CD4-positive, alpha-beta T cell (primary cell): Measurements from ENCODE around the gene EFEMP2. TPM values are rescaled to one million over a fixed set of nuclear protein-coding genes. Genes with fewer than 3 reads are reported as not detected.
A peak's percentile ranks its signal among the peaks of the same experiment; 100 is the strongest.

Experiments used
- ATAC-seq: fragments of 200-7000 bp; cut with Tn5 transposase; one replicate; pipeline ENCODE4 v1.10.0; 2022; ENCODE audit warnings: mild to moderate bottlenecking; ENCODE audit not compliant: poor library complexity
- CTCF ChIA-PET: fragments of 350-600 bp; sonication (Branson Sonifier 250); formaldehyde crosslinking; loops from one replicate; lab custom pipeline; 2021; ENCODE audit warnings: antibody characterized with exemption, inconsistent platforms; lab: Charles Lee
- POLR2A ChIA-PET: fragments of 350-600 bp; sonication (Branson Sonifier 250); formaldehyde crosslinking; loops from one replicate; lab custom pipeline; 2021; ENCODE audit warnings: antibody characterized with exemption, inconsistent platforms; lab: Charles Lee
- DNase-seq, 14 experiments: peaks; one replicate each; pipeline ENCODE4 v3.0.0-alpha.2; 2013 to 2020; ENCODE audit warnings: mixed read lengths in 2 of 14
- H3K27ac ChIP-seq, 2 donors: one replicate each; pipeline versions ENCODE4 v1.5.1 to v1.7.0; 2013; ENCODE audit warnings: low read length in 2 of 2, low read depth in 1 of 2, mild to moderate bottlenecking in 1 of 2
- H3K27me3 ChIP-seq, 2 experiments: 1 replicate in 1 of 2; 2 replicates in 1 of 2; pipeline versions ENCODE4 v1.6.1 to v1.7.0; 2013; ENCODE audit warnings: low read length in 2 of 2, control low read depth in 1 of 2, mild to moderate bottlenecking in 1 of 2, moderate library complexity in 1 of 2; ENCODE audit not compliant: insufficient read depth in 2 of 2, control insufficient read depth in 1 of 2
- H3K36me3 ChIP-seq: one replicate; pipeline ENCODE4 v1.6.1; 2013; ENCODE audit warnings: low read length, control low read depth; ENCODE audit not compliant: insufficient read depth
- H3K4me1 ChIP-seq: one replicate; pipeline ENCODE4 v1.6.1; 2013; ENCODE audit warnings: low read length, control low read depth; ENCODE audit not compliant: insufficient read depth
- H3K4me3 ChIP-seq: one replicate; pipeline ENCODE4 v1.5.1; 2013; ENCODE audit warnings: mild to moderate bottlenecking, low read length, moderate library complexity
- H3K9me3 ChIP-seq, 2 experiments: 1 replicate in 1 of 2; 2 replicates in 1 of 2; pipeline versions ENCODE4 v1.6.1 to v1.7.0; 2013; ENCODE audit warnings: low read length in 2 of 2, mild to moderate bottlenecking in 2 of 2, control low read depth in 1 of 2, moderate library complexity in 1 of 2; ENCODE audit not compliant: control insufficient read depth in 1 of 2, insufficient read depth in 1 of 2
- H3K27ac Mint-ChIP-seq: one replicate; pipeline ENCODE4 v1.8.0; 2020; ENCODE audit warnings: mixed read lengths
- H3K27me3 Mint-ChIP-seq: one replicate; pipeline ENCODE4 v1.8.0; 2021; ENCODE audit warnings: mixed read lengths
- H3K36me3 Mint-ChIP-seq: one replicate; pipeline ENCODE4 v1.8.0; 2021; ENCODE audit warnings: low read depth, mixed read lengths
- H3K4me1 Mint-ChIP-seq: one replicate; pipeline ENCODE4 v1.8.0; 2021; ENCODE audit warnings: low read depth, mixed read lengths
- H3K4me3 Mint-ChIP-seq: one replicate; pipeline ENCODE4 v1.8.0; 2020; ENCODE audit warnings: mild to moderate bottlenecking, mixed read lengths
- H3K9me3 Mint-ChIP-seq: one replicate; pipeline ENCODE4 v1.8.0; 2020; ENCODE audit warnings: mixed read lengths
- CTCF ChIP-seq: fragments of 200-600 bp; IDR thresholded peaks from one replicate; pipeline ENCODE4 v1.8.0; 2022; ENCODE audit warnings: antibody characterized with exemption, mild to moderate bottlenecking
- intact Hi-C, 2 experiments: fragments of 100-400 bp; cut with DNase I in 1 of 2; cut with micrococcal nuclease in 1 of 2; formaldehyde crosslinking; loops; one replicate each; pipeline versions ENCODE4 v1.15.1 to v1.9.0; 2023 to 2025; cut with DNase I, micrococcal nuclease
- total RNA-seq, 174 experiments: library from RNA in 2 of 174; stranded (reverse) in 2 of 174; gene quantifications; one replicate each; pipeline ENCODE4 v1.2.3 and lab custom pipeline; 2021 to 2026

EFEMP2 gene
- total RNA-seq, 2 experiments from 2014 or later: 5.2 to 5.9 TPM

GRCh38 chr11:65816696-65817095 is 55.9 kb downstream of the EFEMP2 start:
- Mint-ChIP-seq H3K36me3 (no peaks in the 10 kb centered on the region), H3K27ac (no peak overlapping the region), H3K9me3 (no peaks in the 10 kb centered on the region), H3K4me3 (peak overlapping the region; percentile 76), H3K27me3 (no peaks in the 10 kb centered on the region), H3K4me1 (peaks cover 11% of the 10 kb centered on the region)
- Histone ChIP-seq H3K4me3 (no peak overlapping the region), H3K9me3 (no peaks in the 10 kb centered on the region), H3K27ac (no peak overlapping the region), H3K36me3 (no peaks in the 10 kb centered on the region), H3K27me3 (no peaks in the 10 kb centered on the region), H3K4me1 (peaks cover 16% of the 10 kb centered on the region)
- ChIA-PET CTCF (interaction anchor here (1.2 to 4.5 kb wide), 4 partner anchors 11 to 105 kb away, joined by 4 to 39 read pairs (median 18); partner anchors contain the start of genes AP5B1 and KAT5), POLR2A (interaction anchor here (0.6 to 2.9 kb wide), 4 partner anchors 13 to 105 kb away, joined by 3 to 18 read pairs (median 8); partner anchors contain the start of genes AP5B1 and KAT5)
- intact Hi-C loops: loop anchor here in 1 of 2 experiments (1.0 kb wide), 1 partner anchor 105 kb away; no protein-coding TSS in a partner anchor
- ATAC-seq (no peak), DNase-seq (no peak)
- TF ChIP-seq CTCF: no peak

Other genes starting within 250 kb of the EFEMP2 start
- gene SIPA1, start 234.7 kb downstream of the EFEMP2 start, total RNA-seq: 100 to 1,000 TPM; 272 to 298 TPM
- gene RELA, start 209.9 kb downstream of the EFEMP2 start, total RNA-seq: 100 to 1,000 TPM; 379 to 382 TPM
- 10 to 100 TPM; 90.9 to 99.6 TPM for gene KAT5, start 160.5 kb downstream of the EFEMP2 start, total RNA-seq
- 10 to 100 TPM; 25.3 to 25.9 TPM for gene RNASEH2C, start 152.0 kb downstream of the EFEMP2 start, total RNA-seq
- gene AP5B1, start 91.8 kb downstream of the EFEMP2 start, total RNA-seq: 10 to 100 TPM; 12.7 to 12.8 TPM
- under 1 TPM; 0.20 to 0.52 TPM for gene OVOL1, start 85.7 kb downstream of the EFEMP2 start, total RNA-seq
- gene SNX32, start 38.8 kb downstream of the EFEMP2 start, total RNA-seq: under 1 TPM; 0.33 to 0.61 TPM
- gene CFL1, start 14.6 kb downstream of the EFEMP2 start, total RNA-seq: 100 to 1,000 TPM; 322 to 331 TPM
- 10 to 100 TPM; 37.7 to 39.2 TPM for gene MUS81, start 12.4 kb downstream of the EFEMP2 start, total RNA-seq
- gene CTSW, start 7.0 kb upstream of the EFEMP2 start, total RNA-seq: 10 to 100 TPM; 20.6 to 21.6 TPM
- 10 to 100 TPM; 19.1 to 19.9 TPM for gene FIBP, start 15.7 kb upstream of the EFEMP2 start, total RNA-seq
- gene CCDC85B, start 17.9 kb upstream of the EFEMP2 start, total RNA-seq: 10 to 100 TPM; 23.1 to 25.8 TPM
- gene FOSL1, start 27.6 kb upstream of the EFEMP2 start, total RNA-seq: 1 to 10 TPM; 1.8 to 2.2 TPM
- 10 to 100 TPM; 13.7 to 13.8 TPM for gene C11orf68, start 46.3 kb upstream of the EFEMP2 start, total RNA-seq
- gene DRAP1, start 46.6 kb upstream of the EFEMP2 start, total RNA-seq: 10 to 100 TPM; 58.6 to 59.1 TPM
- not detected for gene TSGA10IP, start 72.7 kb upstream of the EFEMP2 start, total RNA-seq
- gene SART1, start 88.9 kb upstream of the EFEMP2 start, total RNA-seq: 10 to 100 TPM; 78.6 to 80.2 TPM
- gene EIF1AD, start 129.4 kb upstream of the EFEMP2 start, total RNA-seq: 10 to 100 TPM; 88.2 to 94.1 TPM
- 10 to 100 TPM; 21.3 to 22.3 TPM for gene BANF1, start 129.7 kb upstream of the EFEMP2 start, total RNA-seq
- not detected for gene CST6, start 139.2 kb upstream of the EFEMP2 start, total RNA-seq
- gene CATSPER1, start 153.7 kb upstream of the EFEMP2 start, total RNA-seq: not detected
- not detected for gene GAL3ST3, start 176.4 kb upstream of the EFEMP2 start, total RNA-seq
- 100 to 1,000 TPM; 182 to 196 TPM for gene SF3B2, start 179.6 kb upstream of the EFEMP2 start, total RNA-seq
- 100 to 1,000 TPM; 179 to 183 TPM for gene PACS1, start 197.5 kb upstream of the EFEMP2 start, total RNA-seq